ENCODE data around the gene COL20A1.

Gene COL20A1

GRCh38 chr20:63267691-63268090 lies 25.3 kb upstream of the COL20A1 start:
- no peak for DNase-seq (ENCODE audit: extremely low read depth, insufficient read length)
- TF ChIP-seq, protein P1, sequence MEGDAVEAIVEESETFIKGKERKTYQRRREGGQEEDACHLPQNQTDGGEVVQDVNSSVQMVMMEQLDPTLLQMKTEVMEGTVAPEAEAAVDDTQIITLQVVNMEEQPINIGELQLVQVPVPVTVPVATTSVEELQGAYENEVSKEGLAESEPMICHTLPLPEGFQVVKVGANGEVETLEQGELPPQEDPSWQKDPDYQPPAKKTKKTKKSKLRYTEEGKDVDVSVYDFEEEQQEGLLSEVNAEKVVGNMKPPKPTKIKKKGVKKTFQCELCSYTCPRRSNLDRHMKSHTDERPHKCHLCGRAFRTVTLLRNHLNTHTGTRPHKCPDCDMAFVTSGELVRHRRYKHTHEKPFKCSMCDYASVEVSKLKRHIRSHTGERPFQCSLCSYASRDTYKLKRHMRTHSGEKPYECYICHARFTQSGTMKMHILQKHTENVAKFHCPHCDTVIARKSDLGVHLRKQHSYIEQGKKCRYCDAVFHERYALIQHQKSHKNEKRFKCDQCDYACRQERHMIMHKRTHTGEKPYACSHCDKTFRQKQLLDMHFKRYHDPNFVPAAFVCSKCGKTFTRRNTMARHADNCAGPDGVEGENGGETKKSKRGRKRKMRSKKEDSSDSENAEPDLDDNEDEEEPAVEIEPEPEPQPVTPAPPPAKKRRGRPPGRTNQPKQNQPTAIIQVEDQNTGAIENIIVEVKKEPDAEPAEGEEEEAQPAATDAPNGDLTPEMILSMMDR (IDR thresholded peaks at IDR 0.05; ENCODE audit: insufficient read depth, low read length, poor library complexity, severe bottlenecking): no peak
- Histone ChIP-seq H3K27me3 (replicated peaks; ENCODE audit: control insufficient read depth, insufficient read depth, low read length) (no peaks in the 10 kb centered on the region; the same call in 1 of the 2 replicates), H3K36me3 (ENCODE audit: control insufficient read depth, insufficient read depth, low read length) (no peaks in the 10 kb centered on the region), H3K4me3 (replicated peaks; ENCODE audit: low read depth, low read length) (no peak overlapping the region)

DNA sequence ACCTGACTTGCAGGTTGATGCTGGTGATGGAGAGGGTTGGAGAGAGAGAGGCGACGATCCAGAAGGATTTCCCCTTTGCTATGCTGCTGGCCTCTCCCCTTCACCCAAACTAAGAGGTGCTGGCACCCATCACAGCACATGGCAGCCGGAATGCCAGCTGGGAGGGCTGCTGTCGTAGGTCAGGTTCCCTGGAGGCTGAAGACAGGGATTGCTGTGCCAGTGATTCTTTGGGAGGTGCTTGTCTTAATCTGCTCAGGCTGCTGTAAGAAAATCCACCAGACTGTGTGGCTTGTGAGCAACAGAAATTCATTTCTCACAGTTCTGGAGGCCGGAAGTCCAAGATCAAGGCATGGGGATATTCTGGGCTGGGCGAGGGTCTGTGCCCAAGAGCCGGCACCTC lies 24.7 kb upstream of the COL20A1 start:
- TF ChIP-seq, protein P1 (IDR thresholded peaks at IDR 0.05; ENCODE audit: insufficient read depth, low read length, poor library complexity, severe bottlenecking): no peak
- DNase-seq (ENCODE audit: extremely low read depth, insufficient read length): no peak
- Histone ChIP-seq H3K27me3 (replicated peaks; ENCODE audit: control insufficient read depth, insufficient read depth, low read length) (no peaks in the 10 kb centered on the region), H3K4me3 (replicated peaks; ENCODE audit: low read depth, low read length) (no peak overlapping the region), H3K36me3 (ENCODE audit: control insufficient read depth, insufficient read depth, low read length) (no peaks in the 10 kb centered on the region)

GRCh38 chr20:63268671-63269439 lies 24.1 kb upstream of the COL20A1 start:
- Histone ChIP-seq H3K4me3 (replicated peaks; ENCODE audit: low read depth, low read length) (no peak overlapping the region), H3K36me3 (ENCODE audit: control insufficient read depth, insufficient read depth, low read length) (no peaks in the 10 kb centered on the region)
- DNase-seq (ENCODE audit: extremely low read depth, insufficient read length): no peak

GRCh38 chr20:63269724-63270123 lies 23.3 kb upstream of the COL20A1 start:
- Histone ChIP-seq H3K36me3 (ENCODE audit: control insufficient read depth, insufficient read depth, low read length) (no peaks in the 10 kb centered on the region), H3K4me3 (replicated peaks; ENCODE audit: low read depth, low read length) (no peak overlapping the region), H3K27me3 (replicated peaks; ENCODE audit: control insufficient read depth, insufficient read depth, low read length) (no peaks in the 10 kb centered on the region)
- DNase-seq (ENCODE audit: extremely low read depth, insufficient read length): no peak
- TF ChIP-seq, protein P1 (IDR thresholded peaks at IDR 0.05; ENCODE audit: insufficient read depth, low read length, poor library complexity, severe bottlenecking): no peak

More at GRCh38 chr20:63268671-63269439, 24.1 kb upstream of the COL20A1 start:
- no peaks in the 10 kb centered on the region for H3K27me3 ChIP-seq (replicated peaks; ENCODE audit: control insufficient read depth, insufficient read depth, low read length)
- TF ChIP-seq, protein P1 (IDR thresholded peaks at IDR 0.05; ENCODE audit: insufficient read depth, low read length, poor library complexity, severe bottlenecking): no peak

GRCh38 chr20:63270606-63271325 lies 22.2 kb upstream of the COL20A1 start:
- TF ChIP-seq, protein P1 (IDR thresholded peaks at IDR 0.05; ENCODE audit: insufficient read depth, low read length, poor library complexity, severe bottlenecking): no peak
- no peak overlapping the region for H3K4me3 ChIP-seq (replicated peaks; ENCODE audit: low read depth, low read length)
- no peaks in the 10 kb centered on the region; the same call in 1 of the 2 replicates for H3K36me3 ChIP-seq (ENCODE audit: control insufficient read depth, insufficient read depth, low read length)
- DNase-seq (ENCODE audit: extremely low read depth, insufficient read length): no peak
- H3K27me3 ChIP-seq (replicated peaks; ENCODE audit: control insufficient read depth, insufficient read depth, low read length): no peaks in the 10 kb centered on the region
